Transverse colon (tissue), 4 donors: Measurements from ENCODE around the gene MEF2D. TPM values are rescaled to one million over a fixed set of nuclear protein-coding genes. Genes with fewer than 3 reads are reported as not detected.

Source experiments
- DNase-seq: peaks from one replicate; pipeline ENCODE4 v3.0.0-alpha.2; 2019
- H3K27ac ChIP-seq, 4 donors: fragments of 200-600 bp; sonication (generic); 2 replicates each; pipeline ENCODE4 v1.5.1; 2016 to 2018; ENCODE audit warnings: inconsistent platforms in 4 of 4
- H3K27me3 ChIP-seq: fragments of 200-600 bp; sonication (generic); 2 replicates; pipeline ENCODE4 v1.5.1; 2017; ENCODE audit warnings: inconsistent platforms
- H3K36me3 ChIP-seq, 4 donors: fragments of 200-600 bp; sonication (generic); 2 replicates each; pipeline ENCODE4 v1.5.1; 2017 to 2019; ENCODE audit warnings: inconsistent platforms in 4 of 4
- H3K4me1 ChIP-seq, 4 donors: fragments of 200-600 bp; sonication (generic); 2 replicates each; pipeline ENCODE4 v1.5.1; 2017 to 2020; ENCODE audit warnings: inconsistent platforms in 4 of 4
- H3K4me3 ChIP-seq, 4 donors: fragments of 200-600 bp; sonication (generic); 1 replicate in 1 of 4; 2 replicates in 3 of 4; pipeline versions ENCODE4 v1.5.1 to v1.6.1; 2017 to 2019; ENCODE audit warnings: inconsistent platforms in 4 of 4
- H3K9me3 ChIP-seq, 2 donors: fragments of 200-600 bp; sonication (generic); 2 replicates each; pipeline ENCODE4 v1.5.1; 2017 to 2019; ENCODE audit warnings: inconsistent platforms in 2 of 2
- EP300 ChIP-seq: sonication (generic); formaldehyde crosslinking; IDR thresholded peaks from one replicate; pipeline ENCODE4 v1.6.1; 2017; ENCODE audit warnings: antibody characterized with exemption, low read depth
- POLR2A ChIP-seq: fragments of 450-650 bp; IDR thresholded peaks from one replicate; pipeline ENCODE4 v1.6.1; 2016; ENCODE audit warnings: antibody characterized with exemption, mild to moderate bottlenecking, moderate library complexity
- POLR2AphosphoS5 ChIP-seq, 3 donors: sonication (generic); formaldehyde crosslinking; IDR thresholded peaks; one replicate each; pipeline ENCODE4 v1.6.1; 2016; ENCODE audit warnings: antibody characterized with exemption in 3 of 3
- WGBS, 2 donors: methylation state at CpG; one replicate each; pipeline ENCODE4 v1.1.5; 2018; ENCODE audit warnings: low coverage in 1 of 2; 5-methylcytosine and 5-hydroxymethylcytosine counted together
- in situ Hi-C, 4 donors: fragments of 200-750 bp; cut with MboI; loops; one replicate each; pipeline versions ENCODE4 v1.15.0 to v1.15.1; 2017; ENCODE audit warnings: low sequenced_read_pairs in 3 of 4, low pct_ligation_motif_present in 1 of 4, low pct_unique_long_range_greater_than_20kb in 1 of 4
- intact Hi-C: fragments of 100-400 bp; cut with DNase I; formaldehyde crosslinking; loops from one replicate; pipeline ENCODE4 v1.15.1; 2023; ENCODE audit warnings: low total_unique reads
- total RNA-seq, 4 donors: library from RNA; depleted of rRNA; stranded (reverse); fragments of >200 nt; gene quantifications; one replicate each; pipeline ENCODE4 v1.1.0, GENCODE V29; 2016
- TF ChIP-seq, protein P1 (sequence below), 5 experiments: fragments of 200-600 bp in 3 of 5; fragments of 450-650 bp in 2 of 5; sonication (generic) in 3 of 5; IDR thresholded peaks; 1 replicate in 2 of 5; 2 replicates in 3 of 5; pipeline ENCODE4 v1.5.1; 2016 to 2017; ENCODE audit warnings: antibody characterized with exemption in 5 of 5, inconsistent platforms in 3 of 5, mild to moderate bottlenecking in 2 of 5, moderate library complexity in 1 of 5

Gene MEF2D
- total RNA-seq, 4 donors from 2014 or later = 26.1 to 200 (median 85.7) TPM

DNA sequence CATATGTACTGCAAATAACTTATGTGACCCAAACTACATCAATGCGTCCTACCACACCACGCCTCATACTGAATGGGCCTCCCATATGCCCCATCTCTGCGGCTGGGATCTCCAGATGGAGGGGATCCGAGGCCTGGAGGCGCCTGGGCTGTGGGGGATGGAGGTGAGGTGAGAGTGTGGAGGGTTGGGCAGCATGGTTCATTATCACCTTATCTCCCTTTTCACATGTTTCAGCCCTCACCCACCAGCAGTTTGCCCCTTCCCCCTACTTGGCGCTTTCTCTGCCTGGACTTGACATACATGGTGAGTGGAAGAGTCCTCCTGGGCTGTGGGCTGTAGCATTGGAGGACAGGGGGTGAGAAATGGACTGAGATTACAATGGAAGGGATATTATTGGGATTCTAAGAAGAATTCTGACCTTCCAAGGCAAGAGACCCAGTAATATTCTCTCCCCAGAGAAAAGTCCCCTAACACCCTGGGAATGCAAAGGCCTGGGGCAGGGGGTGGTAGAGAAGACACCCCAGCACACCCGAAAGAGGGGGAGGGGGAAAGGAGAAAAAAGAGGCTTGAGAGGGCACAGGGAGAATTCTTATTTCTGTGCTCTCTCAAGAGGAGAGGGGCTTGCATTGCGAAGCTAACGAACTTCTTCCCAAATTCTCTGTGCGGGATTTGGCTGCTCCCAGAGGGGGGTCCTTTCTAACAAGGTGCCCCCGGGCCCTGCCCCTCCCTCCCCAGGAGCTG is 61.4 kb downstream of the MEF2D start:
- H3K36me3 ChIP-seq = no peaks in the 10 kb centered on the region
- H3K4me1 ChIP-seq = peaks cover 9 to 17% (median 16%) of the 10 kb centered on the region in 4 donors
- peaks cover 100% of the 10 kb centered on the region for H3K27me3 ChIP-seq
- H3K27ac ChIP-seq = no peak overlapping the region
- DNase-seq = no peak
- intact Hi-C loops = no loop called here
- H3K9me3 ChIP-seq = no peaks in the 10 kb centered on the region
- H3K4me3 ChIP-seq = no peak overlapping the region
- in situ Hi-C loops = no loop called here
- TF ChIP-seq POLR2AphosphoS5 (IDR thresholded peaks at IDR 0.05) = no peak
- TF ChIP-seq POLR2A = no peak
- TF ChIP-seq EP300 = no peak
- TF ChIP-seq, protein P1, sequence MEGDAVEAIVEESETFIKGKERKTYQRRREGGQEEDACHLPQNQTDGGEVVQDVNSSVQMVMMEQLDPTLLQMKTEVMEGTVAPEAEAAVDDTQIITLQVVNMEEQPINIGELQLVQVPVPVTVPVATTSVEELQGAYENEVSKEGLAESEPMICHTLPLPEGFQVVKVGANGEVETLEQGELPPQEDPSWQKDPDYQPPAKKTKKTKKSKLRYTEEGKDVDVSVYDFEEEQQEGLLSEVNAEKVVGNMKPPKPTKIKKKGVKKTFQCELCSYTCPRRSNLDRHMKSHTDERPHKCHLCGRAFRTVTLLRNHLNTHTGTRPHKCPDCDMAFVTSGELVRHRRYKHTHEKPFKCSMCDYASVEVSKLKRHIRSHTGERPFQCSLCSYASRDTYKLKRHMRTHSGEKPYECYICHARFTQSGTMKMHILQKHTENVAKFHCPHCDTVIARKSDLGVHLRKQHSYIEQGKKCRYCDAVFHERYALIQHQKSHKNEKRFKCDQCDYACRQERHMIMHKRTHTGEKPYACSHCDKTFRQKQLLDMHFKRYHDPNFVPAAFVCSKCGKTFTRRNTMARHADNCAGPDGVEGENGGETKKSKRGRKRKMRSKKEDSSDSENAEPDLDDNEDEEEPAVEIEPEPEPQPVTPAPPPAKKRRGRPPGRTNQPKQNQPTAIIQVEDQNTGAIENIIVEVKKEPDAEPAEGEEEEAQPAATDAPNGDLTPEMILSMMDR (IDR thresholded peaks at IDR 0.05) = no peak
- 23 to 32% methylated on average over 3 to 11 of the region's 11 CpGs for WGBS, 2 donors

DNA sequence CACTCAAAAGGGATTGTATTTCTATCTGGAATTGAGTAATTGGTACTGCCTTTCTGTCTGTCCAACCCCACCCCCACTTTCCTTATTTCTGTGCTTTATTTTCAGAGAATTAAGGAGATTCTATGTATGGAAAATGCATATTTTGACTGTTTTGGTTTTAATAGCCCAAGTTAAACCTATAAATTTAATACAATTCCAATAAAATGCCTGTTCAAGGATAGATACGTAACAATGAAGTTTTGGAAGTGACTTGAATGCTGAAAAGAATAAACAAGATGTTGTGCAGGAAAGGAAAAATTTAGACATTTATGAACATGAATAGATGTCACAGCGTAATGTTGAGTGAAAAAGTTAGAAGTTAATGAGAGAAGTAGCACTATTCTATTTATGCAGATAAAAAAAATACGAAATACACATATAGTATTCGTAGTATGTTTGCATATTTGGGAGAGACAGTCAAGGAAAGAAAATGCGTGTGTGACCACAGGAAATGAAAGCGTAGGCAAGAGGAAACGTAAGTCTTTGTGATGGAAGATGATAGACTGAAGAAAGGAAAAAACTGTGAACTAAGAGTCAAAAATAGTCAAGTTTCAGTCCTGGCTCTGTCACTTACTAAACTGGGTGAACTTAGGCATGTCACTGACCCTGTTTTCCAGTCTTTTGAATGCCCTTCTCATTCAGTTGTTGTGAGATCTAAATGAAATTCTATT is 62.1 kb downstream of the MEF2D start:
- peaks cover 100% of the 10 kb centered on the region for H3K27me3 ChIP-seq
- H3K36me3 ChIP-seq = no peaks in the 10 kb centered on the region
- intact Hi-C loops = no loop called here
- in situ Hi-C loops = no loop called here
- no peak overlapping the region for H3K27ac ChIP-seq
- H3K9me3 ChIP-seq = no peaks in the 10 kb centered on the region
- H3K4me1 ChIP-seq = peaks cover 9 to 17% (median 16%) of the 10 kb centered on the region in 4 donors
- H3K4me3 ChIP-seq = no peak overlapping the region
- DNase-seq = no peak
- TF ChIP-seq POLR2AphosphoS5 (IDR thresholded peaks at IDR 0.05) (no peak), POLR2A (no peak), EP300 (no peak)
- TF ChIP-seq, protein P1 (IDR thresholded peaks at IDR 0.05) = no peak
- 20 to 31% methylated on average over 7 of the region's 7 CpGs for WGBS, 2 donors

DNA sequence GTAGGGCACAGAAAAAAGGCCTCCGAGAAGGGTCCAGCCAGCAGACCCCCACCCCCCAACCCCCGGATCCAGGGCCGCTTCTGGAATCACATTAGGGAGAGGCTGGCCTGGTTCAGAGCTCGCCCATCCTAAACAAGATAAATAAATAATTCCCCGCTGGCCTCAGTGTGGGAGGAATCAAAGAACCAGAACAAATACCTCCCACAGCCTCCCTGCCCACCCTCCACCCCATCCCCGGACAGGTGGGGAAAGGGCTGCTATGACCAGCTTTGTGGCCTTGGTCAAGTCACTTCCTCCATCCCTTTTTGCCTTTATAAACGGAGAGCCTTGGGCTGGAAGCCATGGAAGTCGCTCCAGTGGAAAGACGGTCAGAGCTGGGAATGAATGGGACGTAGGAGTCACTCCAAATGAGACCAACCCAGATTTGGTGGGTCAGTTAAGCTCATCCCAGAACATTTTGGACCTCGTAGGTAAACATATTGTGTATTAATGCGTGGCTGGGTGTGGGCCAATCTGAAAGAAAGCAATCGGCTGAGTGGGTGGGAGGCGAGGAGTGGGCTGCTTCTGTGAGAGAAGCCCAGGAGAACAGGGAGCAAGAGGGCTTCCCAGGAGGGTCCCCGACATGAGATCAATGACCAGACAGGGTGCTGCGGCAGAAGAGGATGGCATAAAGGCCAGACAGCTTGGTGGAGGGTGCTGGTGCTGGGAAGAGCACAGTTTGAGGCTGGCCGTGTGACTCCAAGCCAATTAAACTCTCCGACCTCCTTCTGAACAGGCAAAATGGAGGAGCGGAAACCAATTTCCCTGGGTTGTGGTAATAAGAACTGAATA is 63.3 kb downstream of the MEF2D start:
- H3K9me3 ChIP-seq = no peaks in the 10 kb centered on the region
- no peak for TF ChIP-seq POLR2AphosphoS5 (IDR thresholded peaks at IDR 0.05)
- TF ChIP-seq POLR2A = no peak
- TF ChIP-seq, protein P1 (IDR thresholded peaks at IDR 0.05) = no peak
- no peak for TF ChIP-seq EP300
- WGBS, 2 donors = 25 to 36% methylated on average over 6 to 19 of the region's 19 CpGs
- H3K4me1 ChIP-seq = peaks cover 9 to 17% (median 16%) of the 10 kb centered on the region in 4 donors
- peaks cover 100% of the 10 kb centered on the region for H3K27me3 ChIP-seq
- H3K4me3 ChIP-seq = no peak overlapping the region
- no peak overlapping the region for H3K27ac ChIP-seq
- no peaks in the 10 kb centered on the region for H3K36me3 ChIP-seq
- intact Hi-C loops = no loop called here
- DNase-seq = no peak
- in situ Hi-C loops = no loop called here
